ACC112 (cell line): ENCODE measurements around the gene MPHOSPH9.

Source experiments
- H2AFZ ChIP-seq: fragments of 200-600 bp; sonication (generic); one replicate; pipeline ENCODE4 v1.6.0; 2017; ENCODE audit warnings: antibody characterized with exemption, low read length; ENCODE audit not compliant: unreplicated experiment
- H3K27ac ChIP-seq: fragments of 200-600 bp; sonication (generic); 2 replicates; pipeline ENCODE4 v1.5.1; 2014; ENCODE audit warnings: low read depth, mild to moderate bottlenecking, antibody characterized with exemption, low read length, moderate library complexity
- H3K27me3 ChIP-seq: fragments of 200-600 bp; sonication (generic); 2 replicates; pipeline ENCODE4 v1.6.1; 2014; ENCODE audit warnings: mild to moderate bottlenecking, antibody characterized with exemption, low read length, moderate library complexity, mixed read lengths; ENCODE audit not compliant: insufficient read depth
- H3K36me3 ChIP-seq: fragments of 200-600 bp; sonication (generic); 2 replicates; pipeline ENCODE4 v1.6.1; 2016; ENCODE audit warnings: mild to moderate bottlenecking, antibody characterized with exemption, low read length, moderate library complexity, mixed read lengths; ENCODE audit not compliant: insufficient read depth
- H3K4me1 ChIP-seq: fragments of 200-600 bp; sonication (generic); one replicate; pipeline ENCODE4 v1.6.1; 2016; ENCODE audit warnings: low read length, mixed read lengths; ENCODE audit not compliant: insufficient read depth, unreplicated experiment, control insufficient read depth
- H3K4me3 ChIP-seq: fragments of 200-600 bp; sonication (generic); 2 replicates; pipeline ENCODE4 v1.5.1; 2014; ENCODE audit warnings: mild to moderate bottlenecking, low read depth, low read length
- H3K79me2 ChIP-seq: fragments of 200-600 bp; sonication (generic); one replicate; pipeline ENCODE4 v1.6.0; 2016; ENCODE audit warnings: low read length; ENCODE audit not compliant: control insufficient read depth, unreplicated experiment, insufficient read depth

The MPHOSPH9 gene

DNA sequence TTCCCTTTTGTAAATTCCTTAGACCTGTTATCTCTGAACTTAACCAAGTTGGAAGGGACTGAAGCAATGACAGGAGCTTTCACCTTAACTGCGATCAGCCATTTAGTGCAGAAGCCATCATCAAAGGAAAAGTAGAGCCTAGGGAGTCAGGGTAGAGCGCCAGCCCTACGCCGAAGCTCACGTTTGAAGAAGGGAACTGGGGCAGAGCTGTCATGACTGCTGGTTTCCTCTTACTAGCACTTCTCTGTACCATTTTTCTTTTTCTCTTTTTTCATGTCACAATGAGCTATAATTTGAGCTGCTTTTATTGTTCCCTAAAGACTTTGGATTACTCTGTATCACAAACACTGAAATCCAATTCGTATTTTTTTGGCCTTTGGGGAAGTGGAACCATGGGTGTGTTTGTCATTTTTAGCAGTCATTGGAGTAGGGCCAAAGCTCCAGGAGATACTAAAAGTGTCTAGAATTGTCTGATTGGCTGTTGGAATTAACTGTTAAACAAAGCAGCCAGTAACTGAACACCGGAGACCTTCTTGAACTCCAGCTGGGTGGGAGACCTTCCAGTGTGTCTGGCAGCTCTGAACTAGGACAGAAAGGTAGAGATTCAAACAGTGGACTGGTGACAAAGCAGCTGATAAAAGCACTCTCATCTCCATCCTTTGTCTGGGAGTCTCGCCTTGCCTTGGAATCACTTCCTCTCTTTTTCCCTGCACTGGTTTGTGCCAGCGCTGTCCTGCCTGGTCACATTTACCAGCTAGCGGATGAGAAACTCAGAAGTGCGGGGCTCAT, 9.4 kb upstream of the MPHOSPH9 start:
- H3K4me1 ChIP-seq, result no peaks in the 10 kb centered on the region
- H3K79me2 ChIP-seq, result peaks cover 25% of the 10 kb centered on the region
- no peaks in the 10 kb centered on the region for H3K27me3 ChIP-seq
- no peak overlapping the region for H2AFZ ChIP-seq
- no peak overlapping the region for H3K4me3 ChIP-seq
- no peak overlapping the region for H3K27ac ChIP-seq
- 0 out of 2 replicates have a peak, but pooled peaks cover 2% of the 10 kb centered on the region for H3K36me3 ChIP-seq

DNA sequence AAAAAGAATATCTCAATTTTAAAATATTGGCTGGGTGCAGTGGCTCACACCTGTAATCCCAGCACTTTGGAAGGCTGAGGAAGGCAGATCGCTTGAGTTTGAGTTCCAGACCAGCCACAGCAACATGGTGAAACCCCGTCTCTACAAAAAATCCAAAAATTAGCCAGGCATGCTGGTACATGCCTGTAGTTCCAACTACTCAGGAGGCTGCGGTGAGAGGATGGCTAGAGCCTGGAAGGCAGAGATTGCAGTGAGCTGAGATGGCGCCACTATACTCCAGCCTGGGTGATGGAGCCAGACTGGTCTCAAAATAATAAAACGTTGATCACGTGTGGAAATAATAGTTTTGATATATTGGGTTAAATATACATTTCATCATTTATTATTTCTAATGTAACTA, 6.0 kb upstream of the MPHOSPH9 start:
- H3K36me3 ChIP-seq, result 0 out of 2 replicates have a peak, but pooled peaks cover 2% of the 10 kb centered on the region
- peaks cover 31% of the 10 kb centered on the region for H3K79me2 ChIP-seq
- H2AFZ ChIP-seq, result no peak overlapping the region
- peaks cover 7% of the 10 kb centered on the region for H3K4me1 ChIP-seq
- no peak overlapping the region for H3K27ac ChIP-seq
- H3K27me3 ChIP-seq, result no peaks in the 10 kb centered on the region
- no peak overlapping the region for H3K4me3 ChIP-seq

GRCh38 chr12:123238330-123238682, 5.4 kb upstream of the MPHOSPH9 start:
- H2AFZ ChIP-seq, result no peak overlapping the region
- peaks cover 7% of the 10 kb centered on the region for H3K4me1 ChIP-seq
- H3K36me3 ChIP-seq, result 0 out of 2 replicates have a peak, but pooled peaks cover 2% of the 10 kb centered on the region
- no peak overlapping the region for H3K27ac ChIP-seq
- no peaks in the 10 kb centered on the region for H3K27me3 ChIP-seq
- H3K79me2 ChIP-seq, result peaks cover 38% of the 10 kb centered on the region
- no peak overlapping the region for H3K4me3 ChIP-seq

- no peak overlapping the region for H3K27ac ChIP-seq
- H2AFZ ChIP-seq, result no peak overlapping the region
- H3K4me1 ChIP-seq, result peaks cover 7% of the 10 kb centered on the region
- H3K79me2 ChIP-seq, result peaks cover 38% of the 10 kb centered on the region
- H3K4me3 ChIP-seq, result no peak overlapping the region
- H3K27me3 ChIP-seq, result no peaks in the 10 kb centered on the region
- 0 out of 2 replicates have a peak, but pooled peaks cover 2% of the 10 kb centered on the region for H3K36me3 ChIP-seq
Measured at GRCh38 chr12:123237646-123238329, 4.8 kb upstream of the MPHOSPH9 start.

DNA sequence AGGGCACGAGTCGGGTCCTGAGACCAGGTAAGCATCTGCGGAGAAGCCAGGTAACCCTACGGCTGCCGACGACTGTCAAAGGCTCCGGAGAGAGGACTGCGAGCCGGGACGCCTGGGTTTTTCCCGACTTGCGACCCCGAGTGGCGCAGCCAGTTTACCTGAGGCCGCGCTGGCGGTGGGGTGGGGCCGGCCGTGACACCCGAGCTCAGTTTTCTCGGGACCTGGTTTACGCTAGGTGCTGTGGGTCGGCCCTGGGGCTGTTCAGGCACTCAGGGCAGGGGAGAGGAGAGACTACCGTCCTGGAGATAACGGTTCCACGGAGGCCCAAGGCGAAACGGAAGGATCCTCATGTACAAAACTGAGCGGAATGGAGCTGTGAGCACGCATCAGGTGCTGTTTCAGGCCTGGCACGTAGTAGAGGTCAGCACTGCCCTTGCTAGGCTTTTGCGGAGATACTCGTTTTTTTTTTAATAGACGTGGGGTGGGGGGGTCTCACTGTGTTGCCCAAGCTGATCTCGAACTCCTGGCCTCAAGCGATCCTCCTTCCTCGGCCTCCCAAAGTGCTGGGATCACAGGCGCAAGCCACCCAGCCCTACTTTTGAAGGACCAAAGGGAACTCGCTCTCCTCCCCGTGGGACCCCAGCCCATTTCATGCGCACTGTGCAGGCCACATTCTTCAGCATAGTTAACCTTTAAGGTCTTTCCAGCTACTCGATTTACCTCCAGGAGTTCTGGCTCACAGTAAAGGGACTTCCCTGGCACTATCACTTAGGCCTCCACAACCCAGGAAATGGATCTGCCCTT, 766 bp upstream of the MPHOSPH9 start:
- no peaks in the 10 kb centered on the region for H3K36me3 ChIP-seq

GRCh38 chr12:123232472-123232806, 502 bp downstream of the MPHOSPH9 start:
- H3K36me3 ChIP-seq, result no peaks in the 10 kb centered on the region
- peaks cover 58% of the 10 kb centered on the region for H3K79me2 ChIP-seq
- peak overlapping the region; percentile 91 for H3K4me3 ChIP-seq
- peak overlapping the region; percentile 90 for H2AFZ ChIP-seq
- peaks cover 21% of the 10 kb centered on the region for H3K4me1 ChIP-seq
- peak overlapping the region; percentile 59 for H3K27ac ChIP-seq
- H3K27me3 ChIP-seq, result no peaks in the 10 kb centered on the region

More for the DNA sequence above, 766 bp upstream of the MPHOSPH9 start:
- Histone ChIP-seq H3K4me1 (peaks cover 21% of the 10 kb centered on the region), H3K4me3 (peak overlapping the region; percentile 91), H3K79me2 (peaks cover 52% of the 10 kb centered on the region), H3K27me3 (no peaks in the 10 kb centered on the region), H2AFZ (peak overlapping the region; percentile 83), H3K27ac (peak overlapping the region; percentile 22; the same call in 1 of the 2 replicates)

DNA sequence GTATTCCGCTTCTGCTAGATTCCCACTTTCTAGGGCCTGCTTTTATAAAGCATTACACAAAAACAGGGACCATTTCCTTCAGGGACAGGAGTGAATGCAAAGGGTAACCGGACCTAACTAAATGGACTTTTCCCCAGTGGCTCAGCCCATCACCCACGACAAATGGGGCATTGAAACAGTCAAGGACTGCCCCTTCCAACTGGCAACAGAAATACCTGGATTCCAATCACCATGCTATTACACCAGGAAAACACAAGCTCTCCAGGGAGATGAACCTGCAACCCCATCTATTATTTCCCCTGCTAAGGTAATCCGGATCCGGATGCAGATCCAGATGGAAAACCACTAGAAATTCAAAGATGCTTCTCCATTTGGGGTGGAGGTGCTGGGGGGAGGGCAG, 1.0 kb downstream of the MPHOSPH9 start:
- peaks cover 58% of the 10 kb centered on the region for H3K79me2 ChIP-seq
- no peak overlapping the region for H3K27ac ChIP-seq
- H3K4me1 ChIP-seq, result peaks cover 21% of the 10 kb centered on the region
- H2AFZ ChIP-seq, result peak overlapping the region; percentile 90
- H3K4me3 ChIP-seq, result peak overlapping the region; percentile 91
- H3K36me3 ChIP-seq, result no peaks in the 10 kb centered on the region
- no peaks in the 10 kb centered on the region for H3K27me3 ChIP-seq

- Histone ChIP-seq H3K79me2 (peaks cover 45% of the 10 kb centered on the region), H3K36me3 (no peaks in the 10 kb centered on the region), H2AFZ (no peak overlapping the region)
Measured at GRCh38 chr12:123229051-123229450, 3.9 kb downstream of the MPHOSPH9 start.

GRCh38 chr12:123227581-123228258, 5.2 kb downstream of the MPHOSPH9 start:
- Histone ChIP-seq H3K36me3 (no peaks in the 10 kb centered on the region; the same call in 1 of the 2 replicates), H3K27me3 (no peaks in the 10 kb centered on the region), H3K4me1 (peaks cover 14% of the 10 kb centered on the region), H2AFZ (no peak overlapping the region), H3K4me3 (no peak overlapping the region), H3K27ac (no peak overlapping the region), H3K79me2 (peaks cover 37% of the 10 kb centered on the region)

More at GRCh38 chr12:123229051-123229450, 3.9 kb downstream of the MPHOSPH9 start:
- Histone ChIP-seq H3K4me3 (peak overlapping the region; percentile 33), H3K4me1 (peaks cover 14% of the 10 kb centered on the region), H3K27me3 (no peaks in the 10 kb centered on the region), H3K27ac (no peak overlapping the region)

GRCh38 chr12:123225443-123225842, 7.5 kb downstream of the MPHOSPH9 start:
- peaks cover 20% of the 10 kb centered on the region for H3K79me2 ChIP-seq
- H3K4me1 ChIP-seq, result peaks cover 10% of the 10 kb centered on the region
- H3K27ac ChIP-seq, result no peak overlapping the region
- no peaks in the 10 kb centered on the region; the same call in 1 of the 2 replicates for H3K36me3 ChIP-seq
- H2AFZ ChIP-seq, result no peak overlapping the region
- H3K27me3 ChIP-seq, result no peaks in the 10 kb centered on the region
- H3K4me3 ChIP-seq, result no peak overlapping the region
